ENCODE results near the gene SEMA4D.

The SEMA4D gene

GRCh38 chr9:89427621-89428221, 70.2 kb downstream of the SEMA4D start:
- no peak for TF ChIP-seq CTCF (IDR thresholded peaks at IDR 0.05; ENCODE audit: borderline replicate concordance, control extremely low read depth, extremely low read depth, insufficient read depth, missing control alignments)
- peak; percentile 58 for DNase-seq (ENCODE audit: low spot score)

GRCh38 chr9:89426384-89426961, 71.4 kb downstream of the SEMA4D start:
- DNase-seq (ENCODE audit: low spot score) = peak; percentile 78
- TF ChIP-seq CTCF (IDR thresholded peaks at IDR 0.05; ENCODE audit: borderline replicate concordance, control extremely low read depth, extremely low read depth, insufficient read depth, missing control alignments) = no peak
- in situ Hi-C loops (cut with MboI; ENCODE audit: low sequenced_read_pairs, unreplicated experiment) = no loop called here

More at GRCh38 chr9:89427621-89428221, 70.2 kb downstream of the SEMA4D start:
- in situ Hi-C loops (cut with MboI; ENCODE audit: low sequenced_read_pairs, unreplicated experiment) = no loop called here

GRCh38 chr9:89425921-89426383, 72.0 kb downstream of the SEMA4D start:
- no peak for TF ChIP-seq CTCF (IDR thresholded peaks at IDR 0.05; ENCODE audit: borderline replicate concordance, control extremely low read depth, extremely low read depth, insufficient read depth, missing control alignments)
- DNase-seq (ENCODE audit: low spot score) = no peak
- in situ Hi-C loops (cut with MboI; ENCODE audit: low sequenced_read_pairs, unreplicated experiment) = no loop called here

- no peak for DNase-seq (ENCODE audit: low spot score)
- no peak for TF ChIP-seq CTCF (IDR thresholded peaks at IDR 0.05; ENCODE audit: borderline replicate concordance, control extremely low read depth, extremely low read depth, insufficient read depth, missing control alignments)
- in situ Hi-C loops (cut with MboI; ENCODE audit: low sequenced_read_pairs, unreplicated experiment) = no loop called here
These were observed 72.7 kb downstream of the SEMA4D start for GRCh38 chr9:89425024-89425805.

GRCh38 chr9:89422151-89422975, 75.5 kb downstream of the SEMA4D start:
- in situ Hi-C loops (cut with MboI; ENCODE audit: low sequenced_read_pairs, unreplicated experiment) = no loop called here
- DNase-seq (ENCODE audit: low spot score) = no peak

More at GRCh38 chr9:89422151-89422975, 75.5 kb downstream of the SEMA4D start:
- TF ChIP-seq CTCF (IDR thresholded peaks at IDR 0.05; ENCODE audit: borderline replicate concordance, control extremely low read depth, extremely low read depth, insufficient read depth, missing control alignments) = no peak
